Omental fat pad (tissue), 4 donors: Measurements from ENCODE around the gene GOLGA3. TPM values are rescaled to one million over a fixed set of nuclear protein-coding genes. Genes with fewer than 3 reads are reported as not detected.
"Not testable (repeated sequence)": the region's sequence is repeated elsewhere in the genome, so short reads cannot be mapped to it uniquely, and the experiment has no call there.

Source experiments
- ATAC-seq: fragments of 150-250 bp; one replicate; pipeline ENCODE4 v1.9.1; 2016; ENCODE audit warnings: mild to moderate bottlenecking, moderate library complexity; ENCODE audit not compliant: low FRiP score
- DNase-seq: peaks from one replicate; pipeline ENCODE4 v3.0.0-alpha.2; 2019; ENCODE audit warnings: low spot score
- total RNA-seq, 4 donors: library from RNA; depleted of rRNA; stranded (reverse); fragments of >200 nt; gene quantifications; one replicate each; pipeline ENCODE4 v1.1.0, GENCODE V29; 2016
- TF ChIP-seq, protein P1 (sequence below), 3 donors: fragments of 450-650 bp; IDR thresholded peaks; one replicate each; pipeline ENCODE4 v1.5.1; 2016 to 2017; ENCODE audit warnings: antibody characterized with exemption in 3 of 3, mild to moderate bottlenecking in 3 of 3, moderate library complexity in 2 of 3

GOLGA3 gene
- total RNA-seq, 4 donors from 2014 or later: 55.0 to 136 (median 72.5) TPM

- ATAC-seq (no peak), DNase-seq (no peak)
- TF ChIP-seq, protein P1, sequence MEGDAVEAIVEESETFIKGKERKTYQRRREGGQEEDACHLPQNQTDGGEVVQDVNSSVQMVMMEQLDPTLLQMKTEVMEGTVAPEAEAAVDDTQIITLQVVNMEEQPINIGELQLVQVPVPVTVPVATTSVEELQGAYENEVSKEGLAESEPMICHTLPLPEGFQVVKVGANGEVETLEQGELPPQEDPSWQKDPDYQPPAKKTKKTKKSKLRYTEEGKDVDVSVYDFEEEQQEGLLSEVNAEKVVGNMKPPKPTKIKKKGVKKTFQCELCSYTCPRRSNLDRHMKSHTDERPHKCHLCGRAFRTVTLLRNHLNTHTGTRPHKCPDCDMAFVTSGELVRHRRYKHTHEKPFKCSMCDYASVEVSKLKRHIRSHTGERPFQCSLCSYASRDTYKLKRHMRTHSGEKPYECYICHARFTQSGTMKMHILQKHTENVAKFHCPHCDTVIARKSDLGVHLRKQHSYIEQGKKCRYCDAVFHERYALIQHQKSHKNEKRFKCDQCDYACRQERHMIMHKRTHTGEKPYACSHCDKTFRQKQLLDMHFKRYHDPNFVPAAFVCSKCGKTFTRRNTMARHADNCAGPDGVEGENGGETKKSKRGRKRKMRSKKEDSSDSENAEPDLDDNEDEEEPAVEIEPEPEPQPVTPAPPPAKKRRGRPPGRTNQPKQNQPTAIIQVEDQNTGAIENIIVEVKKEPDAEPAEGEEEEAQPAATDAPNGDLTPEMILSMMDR (IDR thresholded peaks at IDR 0.05): no peak
Measured at GRCh38 chr12:132825089-132825488, 3.6 kb downstream of the GOLGA3 start.

GRCh38 chr12:132824053-132824452 lies 4.6 kb downstream of the GOLGA3 start:
- ATAC-seq (no peak), DNase-seq (no peak)
- TF ChIP-seq, protein P1 (IDR thresholded peaks at IDR 0.05): no peak

DNA sequence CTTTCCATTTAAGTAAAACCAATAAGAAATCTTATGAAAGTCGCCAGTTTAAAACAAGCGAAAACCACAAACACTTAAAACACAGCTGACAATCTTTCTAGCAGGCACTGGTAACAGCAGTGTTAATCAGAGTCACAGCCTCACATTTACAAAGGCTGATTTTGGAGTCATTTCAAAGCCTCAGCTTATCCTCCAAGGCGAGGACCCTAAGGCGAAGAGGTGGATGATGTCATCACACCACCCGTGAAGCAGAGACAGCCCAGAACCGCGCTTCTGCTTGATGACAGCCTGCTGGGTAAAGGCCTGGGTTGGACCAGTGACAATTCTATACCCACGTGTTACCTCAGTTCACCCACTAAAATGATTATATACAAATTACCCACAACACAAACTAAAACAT lies 10.1 kb downstream of the GOLGA3 start:
- TF ChIP-seq, protein P1 (IDR thresholded peaks at IDR 0.05): no peak
- peak; percentile 51 for ATAC-seq
- DNase-seq: no peak

- TF ChIP-seq, protein P1 (IDR thresholded peaks at IDR 0.05): no peak
- ATAC-seq: no peak
- no peak for DNase-seq
Measured at GRCh38 chr12:132814232-132814631, 14.4 kb downstream of the GOLGA3 start.

GRCh38 chr12:132813443-132813842 lies 15.2 kb downstream of the GOLGA3 start:
- ATAC-seq: no peak
- TF ChIP-seq, protein P1 (IDR thresholded peaks at IDR 0.05): no peak
- no peak for DNase-seq

GRCh38 chr12:132812631-132813305 lies 15.9 kb downstream of the GOLGA3 start:
- no peak for ATAC-seq
- TF ChIP-seq, protein P1 (IDR thresholded peaks at IDR 0.05): no peak
- no peak for DNase-seq

DNA sequence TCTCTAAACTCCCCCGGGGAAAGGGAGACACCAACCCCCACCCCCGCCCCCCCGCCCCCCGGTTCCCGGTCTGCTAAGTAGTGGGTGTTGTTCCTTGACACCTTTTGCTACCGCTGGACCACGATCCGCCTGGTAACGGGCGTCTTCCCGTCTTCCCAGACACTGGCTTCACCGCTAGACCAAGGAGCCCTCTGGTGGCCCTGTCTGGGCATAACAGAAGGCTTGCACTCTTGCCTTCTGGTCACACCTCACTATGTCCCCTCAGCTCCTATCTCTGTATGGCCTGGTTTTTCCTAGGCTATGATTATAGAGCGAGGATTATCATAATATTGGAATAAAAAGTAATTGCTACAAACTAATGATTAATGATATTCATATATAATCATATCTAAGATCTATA lies 19.3 kb downstream of the GOLGA3 start:
- ATAC-seq, DNase-seq: not testable (repeated sequence)
